ENCODE measurements around the gene EYS.

The EYS gene

GRCh38 chr6:65199121-65199520 lies 507.9 kb downstream of the EYS start:
- no peak for DNase-seq

- no peak for DNase-seq
These were observed 515.6 kb downstream of the EYS start for GRCh38 chr6:65191471-65191870.

DNA sequence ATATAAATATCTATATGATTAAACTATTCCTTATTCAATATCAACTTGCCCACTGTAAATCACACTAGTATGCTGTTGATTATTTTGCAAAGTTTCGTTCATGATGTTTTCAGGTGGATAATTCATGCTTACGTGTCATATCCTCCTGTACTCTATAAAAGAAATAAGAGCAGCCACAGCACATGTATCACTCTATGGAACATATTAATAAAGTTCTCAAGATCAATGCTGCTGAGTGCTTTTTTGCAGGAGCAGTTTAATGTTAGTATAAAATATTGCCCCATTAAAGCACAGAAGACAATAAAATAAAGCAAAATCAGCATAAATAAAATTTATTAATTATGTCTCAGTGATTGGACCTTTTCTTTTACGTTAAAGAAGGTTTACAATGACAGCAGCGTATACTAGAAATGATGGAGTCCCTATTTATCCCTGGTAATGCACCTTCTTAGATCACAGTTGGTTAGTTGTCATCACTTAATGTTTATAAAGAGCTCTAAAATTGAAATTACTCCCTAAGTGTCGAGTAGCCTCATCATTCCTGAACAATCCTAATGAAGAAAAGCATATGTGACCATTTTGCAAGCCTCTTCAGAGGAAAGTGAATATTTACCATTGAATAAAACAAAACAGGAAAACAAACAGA lies 517.7 kb downstream of the EYS start:
- DNase-seq: no peak

GRCh38 chr6:65186826-65187225 lies 520.2 kb downstream of the EYS start:
- DNase-seq: no peak

DNA sequence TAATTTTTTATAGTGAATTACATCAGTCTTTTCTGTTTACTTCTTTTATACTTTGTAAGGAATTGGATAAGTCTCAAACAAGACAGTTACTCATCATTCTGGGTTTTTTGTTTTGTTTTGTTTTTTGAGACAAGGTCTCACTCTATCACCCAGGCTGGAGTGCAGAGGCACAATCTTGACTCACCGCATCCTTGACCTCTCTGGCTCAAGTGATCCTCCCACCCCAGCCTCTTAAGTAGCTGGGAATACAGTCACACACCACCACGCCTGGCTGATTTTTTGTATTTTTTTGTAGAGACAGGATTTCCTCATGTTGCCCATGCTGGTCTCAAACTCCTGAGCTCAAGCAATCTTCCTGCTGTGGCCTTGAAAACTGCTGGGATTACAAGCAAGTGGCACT lies 524.3 kb downstream of the EYS start:
- DNase-seq: no peak

GRCh38 chr6:65170273-65170672 lies 536.8 kb downstream of the EYS start:
- no peak for DNase-seq

GRCh38 chr6:65161661-65162060 lies 545.4 kb downstream of the EYS start:
- DNase-seq: no peak

- no peak for DNase-seq
These were observed 550.0 kb downstream of the EYS start for GRCh38 chr6:65157025-65157424.

GRCh38 chr6:65155083-65155482 lies 551.9 kb downstream of the EYS start:
- no peak for DNase-seq

DNA sequence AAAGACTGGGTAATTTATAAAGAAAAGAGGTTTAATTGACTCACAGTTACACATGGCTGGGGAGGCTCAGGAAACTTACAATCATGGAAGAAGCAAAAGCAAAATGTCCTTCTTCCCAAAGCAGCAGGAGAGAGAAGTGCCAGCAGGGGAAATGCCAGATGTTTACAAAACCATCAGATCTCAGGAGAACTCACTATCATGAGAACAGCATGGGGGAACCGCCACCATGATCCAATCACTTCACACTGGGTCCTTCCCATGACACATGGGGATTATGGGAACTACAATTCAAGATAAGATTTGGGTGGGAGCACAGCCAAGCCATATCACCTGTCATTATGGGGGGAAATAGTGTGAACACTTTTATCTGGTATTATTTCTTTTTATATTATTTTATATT lies 557.2 kb downstream of the EYS start:
- no peak for DNase-seq

DNA sequence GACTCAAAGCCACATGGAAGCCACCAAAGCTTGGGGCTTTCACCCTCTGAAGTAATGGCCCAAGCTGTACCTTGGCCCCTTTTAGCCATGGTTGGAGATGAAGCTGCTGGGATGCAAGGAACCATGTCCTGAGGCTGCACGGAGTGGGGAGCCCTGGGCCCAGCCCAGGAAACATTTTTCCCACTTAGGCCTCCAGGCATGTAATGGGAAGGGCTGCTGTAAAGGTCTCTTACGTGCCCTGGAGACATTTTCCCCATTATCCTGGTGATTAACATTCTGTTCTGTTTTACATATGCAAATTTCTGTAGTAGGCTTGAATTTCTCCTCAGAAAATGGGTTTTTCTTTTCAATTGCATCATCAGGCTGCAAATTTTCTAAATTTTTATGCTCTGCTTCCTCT lies 558.2 kb downstream of the EYS start:
- DNase-seq: no peak

GRCh38 chr6:65135567-65135966 lies 571.5 kb downstream of the EYS start:
- DNase-seq: no peak

DNA sequence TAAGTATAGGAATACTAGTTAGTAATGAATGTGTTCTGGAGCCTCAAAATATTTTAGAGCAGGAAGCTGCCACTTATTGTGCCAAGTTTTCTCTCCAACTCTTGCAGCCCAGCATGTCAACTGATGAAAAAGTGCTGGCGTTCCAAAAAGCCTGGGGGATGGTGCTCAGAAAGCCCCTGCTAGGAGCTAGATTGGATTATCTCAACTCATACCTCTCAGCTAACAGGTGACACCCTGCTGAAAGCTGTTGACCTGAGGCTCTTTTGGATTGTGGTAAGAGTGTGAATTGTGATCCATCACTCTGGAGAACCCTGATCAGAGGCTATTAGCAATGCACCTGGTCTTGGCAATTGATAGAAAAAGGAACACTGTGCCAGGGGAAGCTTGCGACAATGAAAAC lies 580.4 kb downstream of the EYS start:
- peak; percentile 68 for DNase-seq

DNA sequence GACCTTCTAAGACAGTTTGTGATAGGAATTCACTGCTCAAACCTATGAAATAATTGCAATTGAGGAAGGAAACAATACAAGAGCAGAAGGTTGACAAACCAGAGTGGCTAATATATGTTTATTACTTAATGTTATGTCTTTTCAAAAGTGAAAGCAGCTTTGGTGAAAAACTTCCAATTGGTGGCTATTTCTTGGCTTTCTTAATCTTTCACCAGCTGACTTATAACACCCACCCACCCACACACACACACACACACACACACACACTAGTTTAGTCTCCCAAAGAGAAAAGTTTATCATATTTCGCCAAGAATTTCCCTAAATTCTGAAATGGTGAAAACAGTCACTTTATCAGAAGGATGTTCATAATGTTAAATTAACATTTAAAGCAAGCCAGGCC lies 583.5 kb downstream of the EYS start:
- no peak for DNase-seq

DNA sequence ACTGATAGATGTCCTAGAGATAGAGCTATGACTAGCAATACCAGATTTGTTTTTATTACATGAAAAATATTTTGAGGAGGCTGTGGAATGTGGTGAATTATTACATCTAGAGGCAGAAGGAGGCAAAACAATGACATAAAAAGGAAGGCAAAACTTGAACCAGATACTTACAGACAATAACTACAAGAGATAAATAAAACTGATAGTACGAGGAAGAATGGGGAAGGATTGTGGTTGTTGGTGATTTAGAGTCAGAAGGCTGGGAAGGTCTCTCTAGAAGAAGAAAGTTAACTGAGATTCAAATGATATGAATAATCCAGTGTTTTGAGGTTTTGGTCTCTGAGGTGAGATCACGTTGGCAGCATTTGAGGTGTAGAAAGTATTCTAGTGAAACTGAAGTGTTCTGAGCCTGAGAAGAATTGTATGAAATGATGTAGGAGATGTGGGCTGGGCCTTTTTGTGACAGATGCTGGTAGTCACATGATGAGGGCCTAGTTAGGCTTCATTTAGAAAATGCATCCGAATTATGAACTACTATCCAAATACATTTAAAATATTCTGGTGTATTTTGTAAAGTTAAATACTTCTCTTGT lies 589.1 kb downstream of the EYS start:
- no peak for DNase-seq

- DNase-seq: no peak
These were observed 590.7 kb downstream of the EYS start for GRCh38 chr6:65116326-65116725.

- no peak for DNase-seq
These were observed 593.4 kb downstream of the EYS start for GRCh38 chr6:65113581-65113980.

- DNase-seq: no peak
These were observed 594.6 kb downstream of the EYS start for GRCh38 chr6:65112435-65112834.

DNA sequence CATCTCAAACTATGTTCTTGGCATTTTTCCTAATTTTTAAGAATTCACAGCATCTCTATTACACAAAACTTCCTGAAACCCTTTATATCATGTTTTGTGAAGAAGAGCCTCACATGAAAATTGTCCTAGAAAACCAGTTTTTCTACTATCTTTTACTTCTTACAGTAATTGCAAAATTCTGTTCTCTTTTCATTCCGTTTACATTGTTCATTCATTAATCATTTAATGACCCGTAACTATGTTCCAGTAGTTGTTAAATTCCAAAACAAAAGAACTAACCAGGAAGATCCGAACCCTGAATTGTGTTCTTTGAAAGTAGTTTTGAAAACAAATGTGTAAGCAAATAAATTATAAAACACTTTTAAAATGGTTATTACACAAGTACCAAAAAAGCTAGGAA lies 597.0 kb downstream of the EYS start:
- DNase-seq: no peak

DNA sequence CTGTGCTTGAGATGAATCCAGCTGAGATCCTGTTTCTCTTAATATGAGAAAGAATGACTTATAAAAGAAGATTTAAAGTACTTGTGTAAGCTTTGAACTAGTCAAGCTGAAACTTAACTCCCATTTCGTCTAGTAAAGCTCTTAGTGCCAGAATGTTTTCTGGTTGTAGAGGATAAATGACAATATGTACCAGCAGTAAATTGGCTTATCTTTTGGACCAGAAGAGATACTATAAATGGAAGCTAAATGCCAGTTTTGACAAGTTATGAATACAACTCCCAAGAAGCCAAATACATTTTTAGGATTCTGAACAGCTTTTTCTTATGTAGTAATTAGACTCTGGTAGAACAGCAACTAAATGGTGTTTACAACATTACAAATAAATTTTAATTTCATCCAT lies 608.7 kb downstream of the EYS start:
- no peak for DNase-seq

DNA sequence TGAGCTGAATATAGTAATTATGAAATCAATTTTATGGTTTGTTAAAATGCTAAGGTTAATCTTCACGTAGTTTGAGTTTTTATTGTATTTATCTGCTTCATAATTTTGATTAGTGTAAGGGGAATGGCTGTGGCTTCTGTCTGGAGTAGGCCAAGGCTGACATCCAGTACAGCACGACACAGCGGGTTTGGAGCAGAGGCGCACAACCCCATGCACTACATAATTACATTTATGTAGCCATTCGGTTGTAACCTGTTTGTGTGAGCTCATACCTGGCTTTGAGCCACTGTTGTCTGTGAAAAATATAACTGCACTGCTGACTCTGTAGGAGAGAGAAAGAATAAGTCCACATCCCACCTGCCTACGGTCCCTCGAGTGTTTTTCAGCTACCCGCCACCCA lies 615.5 kb downstream of the EYS start:
- DNase-seq: no peak

DNA sequence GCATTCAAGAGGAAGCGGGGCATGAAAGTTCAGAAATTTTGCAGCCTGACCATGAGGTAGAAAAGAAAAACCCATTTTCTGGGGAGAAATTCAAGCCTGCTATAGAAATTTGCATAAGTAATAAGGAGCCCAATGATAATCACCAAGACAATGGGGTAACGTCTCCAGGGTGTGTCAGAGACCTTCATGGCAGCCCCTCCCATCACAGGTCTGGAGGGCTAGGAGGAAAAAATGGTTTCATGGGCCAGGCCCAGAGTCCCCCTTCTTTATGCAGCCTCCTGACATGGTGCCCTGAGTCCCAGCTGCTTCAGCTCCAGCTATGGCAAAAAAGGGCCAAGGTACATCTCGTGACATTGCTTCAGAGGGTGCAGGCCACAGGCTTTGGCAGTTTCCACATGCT lies 618.5 kb downstream of the EYS start:
- DNase-seq: no peak

DNA sequence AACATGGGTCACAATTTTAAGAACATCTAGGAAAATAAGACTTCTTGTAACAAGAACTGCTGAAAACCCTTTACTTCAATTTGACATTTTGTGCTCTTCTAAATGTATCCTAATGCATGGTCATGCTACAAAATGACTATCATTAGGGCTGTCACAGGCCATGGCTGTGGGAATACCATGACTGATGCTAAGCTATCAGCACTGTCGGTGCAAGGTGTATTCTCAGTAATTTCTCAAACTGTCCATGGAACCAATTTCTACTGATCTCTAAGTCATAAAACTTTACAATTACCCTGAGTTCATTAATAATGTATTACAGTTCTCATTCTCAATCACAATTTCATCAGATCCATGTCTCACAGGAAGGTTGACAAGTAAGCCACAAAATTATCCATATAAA lies 625.3 kb downstream of the EYS start:
- DNase-seq: no peak

DNA sequence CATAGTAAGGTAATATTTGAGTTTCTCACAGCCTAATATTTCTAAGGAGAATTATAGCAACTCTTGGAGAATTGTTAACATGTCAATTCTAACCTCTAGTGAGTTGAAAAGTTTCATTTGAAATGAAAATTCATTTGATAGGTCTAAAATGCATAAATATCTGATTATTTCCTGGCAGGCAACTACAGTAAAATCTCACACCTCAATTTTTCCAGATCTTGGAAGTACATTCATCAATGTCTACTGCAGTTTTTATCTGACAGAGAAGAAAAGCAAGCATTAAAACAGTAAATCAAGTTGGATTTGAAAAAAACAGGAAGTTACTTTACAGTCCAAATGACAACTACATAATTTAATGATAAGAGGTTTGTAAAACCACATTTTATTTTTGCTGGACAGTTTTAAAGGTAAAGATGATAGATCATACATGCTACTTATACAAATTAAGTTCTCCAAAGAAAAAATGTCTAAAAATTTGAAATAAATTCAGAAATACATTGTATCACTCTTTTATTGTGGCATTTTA lies 631.3 kb downstream of the EYS start:
- no peak for DNase-seq

- DNase-seq: no peak
These were observed 634.5 kb downstream of the EYS start for GRCh38 chr6:65072500-65072899.
